Esophagus (tissue), 2 donors: ENCODE measurements around the gene AASDHPPT. TPM values are rescaled to one million over a fixed set of nuclear protein-coding genes. Genes with fewer than 3 reads are reported as not detected.
"Not testable (repeated sequence)": the region's sequence is repeated elsewhere in the genome, so short reads cannot be mapped to it uniquely, and the experiment has no call there.

Source experiments
- H3K27ac ChIP-seq, 2 donors: one replicate each; pipeline ENCODE4 v1.5.1; 2013; ENCODE audit warnings: low read depth in 2 of 2, mild to moderate bottlenecking in 2 of 2, inconsistent platforms in 1 of 2, low read length in 1 of 2, moderate library complexity in 1 of 2
- H3K27me3 ChIP-seq, 2 donors: one replicate each; pipeline ENCODE4 v1.6.1; 2013; ENCODE audit warnings: low read length in 2 of 2, control low read depth in 1 of 2, mild to moderate bottlenecking in 1 of 2; ENCODE audit not compliant: insufficient read depth in 2 of 2, control insufficient read depth in 1 of 2
- H3K36me3 ChIP-seq, 2 donors: one replicate each; pipeline ENCODE4 v1.6.1; 2013; ENCODE audit warnings: low read length in 1 of 2; ENCODE audit not compliant: control insufficient read depth in 2 of 2, insufficient read depth in 2 of 2
- H3K4me1 ChIP-seq, 2 donors: one replicate each; pipeline ENCODE4 v1.6.1; 2013; ENCODE audit warnings: low read length in 1 of 2; ENCODE audit not compliant: control insufficient read depth in 2 of 2, insufficient read depth in 2 of 2
- H3K4me3 ChIP-seq, 2 donors: one replicate each; pipeline ENCODE4 v1.5.1; 2013; ENCODE audit warnings: low read length in 2 of 2, mild to moderate bottlenecking in 2 of 2, low read depth in 1 of 2, moderate library complexity in 1 of 2
- H3K9me3 ChIP-seq, 2 donors: one replicate each; pipeline ENCODE4 v1.6.1; 2013; ENCODE audit warnings: mild to moderate bottlenecking in 2 of 2, low read depth in 1 of 2, low read length in 1 of 2, moderate library complexity in 1 of 2; ENCODE audit not compliant: control insufficient read depth in 2 of 2, insufficient read depth in 1 of 2
- WGBS, 2 donors: extraction: QIAGEN DNeasy Blood & Tissue Kit; methylation state at CpG; one replicate each; pipeline ENCODE4 v1.1.7; 2013; 5-methylcytosine and 5-hydroxymethylcytosine counted together
- polyA plus RNA-seq, 2 donors: library from polyadenylated mRNA; stranded (reverse); fragments of 200-250 nt; gene quantifications; one replicate each; pipeline ENCODE4 v1.2.3, GENCODE V29; 2013
- donor health status: healthy with polysubstance abuse.
- donor health status: Bipolar disorder and iron deficiency.

Gene AASDHPPT
- polyA plus RNA-seq, 2 donors: 7.9 to 12.5 TPM

DNA sequence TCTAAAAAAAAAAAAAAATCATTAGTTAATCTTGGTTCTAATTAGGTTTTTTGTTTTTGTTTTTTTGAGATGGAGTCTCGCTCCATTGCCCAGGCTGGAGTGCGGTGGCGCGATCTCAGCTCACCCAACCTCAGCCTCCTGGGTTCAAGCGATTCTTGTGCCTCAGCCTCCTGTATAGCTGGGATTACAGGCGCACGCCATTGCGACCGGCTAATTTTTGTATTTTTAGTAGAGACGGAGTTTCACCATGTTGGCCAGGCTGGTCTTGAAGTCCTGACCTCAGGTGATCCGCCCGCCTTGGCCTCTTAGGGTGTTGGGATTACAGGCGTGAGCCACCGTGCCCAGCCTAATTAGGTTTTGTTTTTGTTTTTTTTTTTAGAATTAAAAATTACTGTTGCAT is 19.1 kb upstream of the AASDHPPT start:
- not testable (repeated sequence) for H3K4me1 ChIP-seq, H3K4me3 ChIP-seq, H3K27me3 ChIP-seq, H3K27ac ChIP-seq, H3K36me3 ChIP-seq, H3K9me3 ChIP-seq
- 90 to 99% methylated on average over 14 of the region's 14 CpGs for WGBS, 2 donors

DNA sequence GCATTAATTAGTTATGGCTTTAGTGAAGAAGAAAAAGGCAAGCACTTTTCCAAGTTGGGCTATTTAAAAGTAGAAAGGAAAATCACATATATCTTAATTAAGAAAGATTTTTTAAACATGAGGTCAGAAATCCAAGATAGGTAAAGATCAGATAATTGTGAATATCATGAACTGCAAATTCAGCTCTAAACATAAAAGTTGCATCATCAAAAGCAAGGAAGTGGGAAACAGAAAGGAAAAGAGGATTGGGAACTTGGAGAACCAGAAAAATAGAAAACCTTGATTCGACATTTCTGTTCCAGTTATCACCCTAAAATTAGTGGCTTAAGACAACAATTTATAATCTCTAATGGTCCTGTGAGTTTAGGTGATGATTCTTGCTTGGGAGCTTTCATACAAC is 17.8 kb upstream of the AASDHPPT start:
- WGBS, 2 donors: 82 to 88% methylated on average over 1 of the region's 1 CpG
- no peak overlapping the region for H3K4me3 ChIP-seq
- no peaks in the 10 kb centered on the region for H3K4me1 ChIP-seq
- H3K9me3 ChIP-seq: no peaks in the 10 kb centered on the region
- no peaks in the 10 kb centered on the region for H3K36me3 ChIP-seq
- H3K27me3 ChIP-seq: no peaks in the 10 kb centered on the region
- H3K27ac ChIP-seq: no peak overlapping the region

DNA sequence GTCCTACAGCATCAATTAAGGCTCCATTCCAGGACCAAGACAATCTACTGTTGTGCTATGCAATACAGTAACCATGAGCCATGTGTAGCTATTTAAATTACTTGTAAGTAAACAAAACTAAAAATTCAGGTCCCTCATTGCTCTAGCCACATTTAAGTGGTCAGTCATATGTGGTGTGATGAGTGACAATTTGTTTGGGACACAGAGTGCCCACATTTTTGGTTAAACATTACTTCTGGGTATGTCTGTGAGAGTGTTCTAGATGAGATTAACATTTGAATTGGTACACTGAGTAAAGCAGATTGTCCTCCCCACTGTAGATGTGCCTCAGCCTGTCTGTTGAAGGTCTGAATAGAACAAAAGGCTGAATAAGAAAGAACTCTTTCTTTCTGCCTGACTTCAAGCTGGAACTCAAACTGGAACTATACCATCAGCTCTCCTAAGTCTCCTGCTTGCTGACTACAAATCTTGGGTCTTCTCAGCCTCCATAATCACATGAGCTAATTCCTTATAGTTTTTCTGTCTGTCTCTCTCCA is 16.1 kb upstream of the AASDHPPT start:
- H3K27ac ChIP-seq: no peak overlapping the region
- H3K4me3 ChIP-seq: no peak overlapping the region
- H3K9me3 ChIP-seq: no peaks in the 10 kb centered on the region
- H3K36me3 ChIP-seq: no peaks in the 10 kb centered on the region
- H3K27me3 ChIP-seq: no peaks in the 10 kb centered on the region
- H3K4me1 ChIP-seq: no peaks in the 10 kb centered on the region

DNA sequence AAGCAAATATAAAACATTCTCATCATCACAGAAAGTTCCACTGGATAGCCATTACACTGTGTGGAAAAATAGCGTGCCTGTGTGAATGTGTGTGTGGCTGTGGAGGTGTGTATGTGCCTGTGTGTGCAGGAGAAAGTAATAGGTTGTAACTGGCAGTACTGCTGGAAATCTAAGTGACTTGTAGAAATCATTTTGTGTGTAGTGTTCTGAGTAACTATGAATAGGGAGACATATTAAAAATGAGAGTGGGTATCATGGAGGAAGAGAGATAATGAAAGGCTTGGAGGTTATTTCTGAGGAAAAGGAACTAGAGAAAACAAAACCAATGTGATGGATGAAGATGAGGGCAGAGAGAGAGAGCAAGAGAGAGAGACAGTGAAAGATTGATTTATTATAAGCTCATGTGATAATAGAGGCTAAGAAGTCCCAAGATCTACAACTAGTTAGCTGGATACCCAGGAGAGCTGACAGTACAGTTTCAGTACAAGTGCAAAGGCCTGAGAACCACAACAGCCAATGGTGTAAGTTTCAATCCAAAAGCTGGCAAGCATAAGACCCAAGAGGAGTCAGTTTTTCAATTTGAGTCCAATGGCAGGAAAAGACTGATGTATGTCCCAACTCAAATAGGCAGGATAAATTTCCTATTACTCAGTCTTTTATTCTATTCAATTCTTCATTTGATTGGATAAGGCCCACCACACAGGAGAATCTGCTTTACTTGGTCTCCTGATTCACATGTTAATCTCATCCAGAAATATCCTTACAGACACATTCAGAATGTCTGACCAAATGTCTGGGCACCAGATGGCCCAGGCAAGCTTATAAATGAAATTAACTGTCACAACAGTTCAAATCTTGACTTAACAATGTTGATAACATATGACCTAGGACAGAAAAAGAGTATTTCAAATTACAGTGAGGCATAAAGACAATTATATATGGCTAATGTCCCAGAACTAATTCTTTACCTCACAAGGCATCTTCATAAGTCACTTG is 15.2 kb upstream of the AASDHPPT start:
- Histone ChIP-seq H3K27me3 (no peaks in the 10 kb centered on the region), H3K36me3 (no peaks in the 10 kb centered on the region), H3K4me3 (no peak overlapping the region), H3K4me1 (no peaks in the 10 kb centered on the region), H3K9me3 (no peaks in the 10 kb centered on the region), H3K27ac (no peak overlapping the region)
- 99 to 100% methylated on average over 1 of the region's 1 CpG for WGBS, 2 donors

DNA sequence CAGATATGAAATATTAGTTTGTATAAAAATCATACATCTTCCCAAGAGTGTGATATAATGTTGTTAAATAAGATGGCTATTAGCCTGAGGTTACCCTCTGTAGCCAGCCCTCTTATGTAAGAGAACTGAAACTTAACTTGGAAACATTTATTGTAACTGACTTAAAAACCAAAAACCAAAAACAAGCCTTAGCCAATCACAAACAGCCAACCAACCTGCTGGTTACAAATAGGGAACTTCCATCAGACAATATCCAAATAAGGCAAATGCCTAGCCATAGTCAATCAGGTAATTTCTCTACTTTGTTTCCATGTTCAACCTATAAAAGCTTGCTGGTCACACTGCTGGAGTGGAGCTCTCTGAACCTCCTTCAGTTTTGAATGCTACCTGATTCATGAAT is 14.5 kb upstream of the AASDHPPT start:
- Histone ChIP-seq H3K27ac (no peak overlapping the region), H3K4me1 (no peaks in the 10 kb centered on the region), H3K9me3 (no peaks in the 10 kb centered on the region), H3K4me3 (no peak overlapping the region), H3K27me3 (no peaks in the 10 kb centered on the region), H3K36me3 (no peaks in the 10 kb centered on the region)

DNA sequence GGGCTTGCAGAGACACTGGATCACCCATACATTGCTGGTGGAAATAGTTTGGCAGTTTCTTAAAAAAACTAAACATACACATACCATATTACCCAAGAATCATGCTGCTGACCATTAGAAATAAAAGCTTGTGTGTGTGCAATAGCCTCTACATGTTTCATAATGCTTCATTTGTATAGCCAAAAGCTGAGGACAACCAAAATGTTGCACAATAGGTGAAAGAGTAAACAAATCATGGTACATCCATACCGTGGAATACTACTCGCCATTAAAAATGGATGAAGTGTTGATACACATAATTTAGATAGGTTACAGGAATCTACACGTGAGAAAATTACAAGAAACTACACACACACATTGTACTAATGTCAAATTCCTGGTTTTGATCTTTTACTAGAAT is 6.9 kb upstream of the AASDHPPT start:
- Histone ChIP-seq H3K27me3 (no peaks in the 10 kb centered on the region), H3K36me3 (no peaks in the 10 kb centered on the region), H3K9me3 (no peaks in the 10 kb centered on the region), H3K4me3 (no peak overlapping the region), H3K27ac (no peak overlapping the region), H3K4me1 (no peaks in the 10 kb centered on the region)
- WGBS, 2 donors: 89 to 90% methylated on average over 3 of the region's 3 CpGs

DNA sequence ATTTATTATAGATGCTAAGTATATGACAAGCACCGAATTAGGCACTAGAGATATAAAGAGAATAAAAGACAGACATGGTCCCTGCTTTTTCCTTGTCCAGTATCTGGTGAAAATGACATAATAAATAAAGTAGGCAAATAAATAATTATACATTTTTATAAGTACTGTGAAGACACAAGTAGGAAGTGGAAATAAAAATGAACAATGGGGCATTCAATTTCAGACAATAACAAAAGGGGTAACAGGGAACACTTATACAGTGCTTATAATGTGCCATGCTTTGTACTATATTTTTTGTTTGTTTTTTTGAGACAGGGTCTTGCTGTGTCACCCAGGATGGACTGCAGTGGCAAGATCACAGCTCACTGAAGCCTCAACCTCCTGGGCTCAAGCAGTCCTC is 4.7 kb upstream of the AASDHPPT start:
- peaks cover 0 to under 1% of the 10 kb centered on the region in 2 donors for H3K9me3 ChIP-seq
- H3K27ac ChIP-seq: no peak overlapping the region
- H3K36me3 ChIP-seq: no peaks in the 10 kb centered on the region
- no peak overlapping the region for H3K4me3 ChIP-seq
- no peaks in the 10 kb centered on the region for H3K27me3 ChIP-seq
- 84 to 86% methylated on average over 1 of the region's 1 CpG for WGBS, 2 donors
- no peaks in the 10 kb centered on the region for H3K4me1 ChIP-seq

DNA sequence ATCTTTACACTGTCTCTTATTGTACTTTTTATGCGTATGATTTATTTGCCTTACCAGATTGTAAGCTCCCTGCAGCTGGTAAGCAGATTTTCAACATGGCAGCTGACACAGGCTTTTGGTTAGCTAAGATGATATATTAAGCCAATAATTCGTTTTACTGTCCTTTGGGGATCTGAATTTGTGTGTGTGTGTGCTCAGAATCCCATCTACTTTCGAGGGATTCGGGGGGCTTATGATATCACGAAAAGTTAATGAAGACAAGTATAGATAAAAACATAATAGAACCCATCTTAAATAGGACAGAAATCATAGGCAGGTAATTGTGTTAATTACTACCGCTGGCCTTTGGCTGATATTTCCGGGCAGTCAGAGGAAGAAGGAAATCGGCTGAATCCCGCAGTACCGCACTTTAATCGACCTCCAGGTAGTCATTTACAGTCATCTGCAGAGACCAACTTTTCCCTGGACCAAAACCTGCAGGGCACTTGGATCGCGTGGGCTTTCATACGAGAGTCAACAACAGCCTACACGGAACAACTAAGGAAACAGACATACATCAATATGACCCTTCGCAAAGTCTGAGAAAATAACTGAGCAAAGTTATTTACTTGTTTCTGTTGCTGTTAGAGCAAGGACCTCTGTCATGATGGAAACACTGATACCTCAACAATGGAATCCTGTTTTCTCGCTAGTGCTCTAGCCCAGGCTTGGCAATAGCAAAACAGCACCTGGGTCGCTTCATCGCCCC is 1.1 kb upstream of the AASDHPPT start:
- Histone ChIP-seq H3K9me3 (peaks cover 0 to 2% of the 10 kb centered on the region in 2 donors), H3K36me3 (no peaks in the 10 kb centered on the region), H3K27ac (peak overlapping the region; percentile 93 to 97), H3K4me1 (peaks cover 0 to 2% of the 10 kb centered on the region in 2 donors), H3K4me3 (peak overlapping the region; percentile 66 to 90), H3K27me3 (no peaks in the 10 kb centered on the region)
- 12 to 14% methylated on average over 19 of the region's 19 CpGs for WGBS, 2 donors

DNA sequence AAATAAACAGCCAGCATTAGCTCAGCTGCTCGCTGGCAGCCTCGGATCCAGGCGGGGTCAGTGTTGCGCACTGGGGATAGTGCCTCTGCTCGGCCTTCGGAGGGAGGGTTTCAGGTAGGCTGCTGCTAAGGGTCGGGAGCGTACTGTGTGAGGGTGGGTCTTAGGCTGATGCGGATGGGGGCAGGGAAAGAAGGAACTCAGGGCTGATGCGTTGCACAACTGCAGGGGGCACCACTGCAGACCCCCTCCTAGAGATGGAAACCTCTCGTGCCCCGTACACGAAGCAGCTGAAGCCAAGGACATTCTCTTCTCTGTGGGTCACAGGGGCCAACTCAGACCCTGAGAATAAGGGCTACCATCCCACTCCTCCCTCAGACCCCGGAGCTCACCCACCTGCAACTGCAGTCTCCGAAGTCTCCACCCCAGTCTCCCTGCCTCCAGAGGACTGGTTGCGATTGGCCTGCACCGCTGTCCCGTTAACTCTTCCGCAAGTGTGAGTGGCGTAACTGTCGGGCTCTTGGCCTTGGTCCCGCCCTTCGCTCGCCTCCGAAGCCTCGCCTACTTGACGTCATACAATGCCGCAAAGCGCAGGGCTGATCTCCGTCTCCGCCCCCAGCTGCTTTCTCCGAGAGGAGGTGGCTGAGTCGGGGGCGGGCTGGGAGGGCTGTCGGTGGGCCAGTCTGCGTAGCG is 398 bp upstream of the AASDHPPT start, which contains the start of gene KBTBD3:
Gene KBTBD3 (minus strand): TSS at position 429 of the 690 bp plus-strand sequence. CDS start 18,250 bp downstream, outside the sequence.
- H3K27ac ChIP-seq: peak within 1 kb of the TSS; percentile 97 to 98
- peaks cover 0 to 2% of the 10 kb centered on the region in 2 donors for H3K9me3 ChIP-seq
- H3K4me3 ChIP-seq: peak within 1 kb of the TSS; percentile 66 to 100
- no peaks in the 10 kb centered on the region for H3K27me3 ChIP-seq
- peaks cover 0 to 2% of the 10 kb centered on the region in 2 donors for H3K4me1 ChIP-seq
- WGBS, 2 donors: 0% methylated on average over 37 of the region's 37 CpGs
- H3K36me3 ChIP-seq: no peaks in the 10 kb centered on the region
